Measurements from ENCODE around the gene RPS6KA3.

RPS6KA3 gene

GRCh38 chrX:20124964-20125363, 141.7 kb downstream of the RPS6KA3 start:
- Histone ChIP-seq H3K79me2 (ENCODE audit: insufficient read depth, low read length) (no peaks in the 10 kb centered on the region), H3K4me3 (ENCODE audit: low read depth in 1 of 2, low read length in 2 of 2) (no peak overlapping the region), H3K4me1 (ENCODE audit: insufficient read depth, low read length) (no peaks in the 10 kb centered on the region), H3K36me3 (ENCODE audit: insufficient read depth, low read length) (peaks cover 25% of the 10 kb centered on the region; the same call in 1 of the 2 replicates), H4K20me1 (ENCODE audit: insufficient read depth, low read length) (no peaks in the 10 kb centered on the region), H3K9me3 (ENCODE audit: insufficient read depth, low read length, severe bottlenecking) (no peaks in the 10 kb centered on the region), H3K9ac (ENCODE audit: low read depth, low read length) (no peak overlapping the region), H3K4me2 (ENCODE audit: insufficient read depth, low read length) (no peak overlapping the region), H3K27me3 (ENCODE audit: insufficient read depth, low read length, poor library complexity) (no peaks in the 10 kb centered on the region), H3K27ac (ENCODE audit: low read length) (no peak overlapping the region), H2AFZ (ENCODE audit: low read depth, low read length) (no peak overlapping the region)
- no peak for DNase-seq
- ATAC-seq (ENCODE audit: insufficient read depth, low read depth): no peak
- TF ChIP-seq CTCF (IDR thresholded peaks at IDR 0.05; ENCODE audit: borderline replicate concordance, extremely low read depth, low read length, poor library complexity, severe bottlenecking): no peak
- no peak for TF ChIP-seq EZH2 (IDR thresholded peaks at IDR 0.05; ENCODE audit: borderline replicate concordance, low read depth, low read length, severe bottlenecking)

GRCh38 chrX:20118065-20118824, 148.5 kb downstream of the RPS6KA3 start:
- Histone ChIP-seq H3K36me3 (ENCODE audit: insufficient read depth, low read length) (no peaks in the 10 kb centered on the region), H3K27ac (ENCODE audit: low read length) (no peak overlapping the region), H3K9ac (ENCODE audit: low read depth, low read length) (no peak overlapping the region), H4K20me1 (ENCODE audit: insufficient read depth, low read length) (no peaks in the 10 kb centered on the region), H3K4me2 (ENCODE audit: insufficient read depth, low read length) (no peak overlapping the region), H3K27me3 (ENCODE audit: insufficient read depth, low read length, poor library complexity) (no peaks in the 10 kb centered on the region), H2AFZ (ENCODE audit: low read depth, low read length) (no peak overlapping the region), H3K79me2 (ENCODE audit: insufficient read depth, low read length) (no peaks in the 10 kb centered on the region), H3K4me3 (ENCODE audit: low read depth in 1 of 2, low read length in 2 of 2) (no peak overlapping the region), H3K4me1 (ENCODE audit: insufficient read depth, low read length) (no peaks in the 10 kb centered on the region), H3K9me3 (ENCODE audit: insufficient read depth, low read length, severe bottlenecking) (no peaks in the 10 kb centered on the region)
- TF ChIP-seq CTCF (IDR thresholded peaks at IDR 0.05; ENCODE audit: borderline replicate concordance, extremely low read depth, low read length, poor library complexity, severe bottlenecking) (no peak), EZH2 (IDR thresholded peaks at IDR 0.05; ENCODE audit: borderline replicate concordance, low read depth, low read length, severe bottlenecking) (no peak)
- no peak for ATAC-seq (ENCODE audit: insufficient read depth, low read depth)
- no peak for DNase-seq

- Histone ChIP-seq H4K20me1 (ENCODE audit: insufficient read depth, low read length) (no peaks in the 10 kb centered on the region), H3K4me2 (ENCODE audit: insufficient read depth, low read length) (no peak within 1 kb of the TSS), H3K4me3 (ENCODE audit: low read depth in 1 of 2, low read length in 2 of 2) (no peak within 1 kb of the TSS), H3K27me3 (ENCODE audit: insufficient read depth, low read length, poor library complexity) (no peaks in the 10 kb centered on the region), H3K9ac (ENCODE audit: low read depth, low read length) (no peak within 1 kb of the TSS), H3K27ac (ENCODE audit: low read length) (no peak within 1 kb of the TSS), H3K36me3 (ENCODE audit: insufficient read depth, low read length) (no peaks in the 10 kb centered on the region), H3K4me1 (ENCODE audit: insufficient read depth, low read length) (no peaks in the 10 kb centered on the region), H2AFZ (ENCODE audit: low read depth, low read length) (no peak within 1 kb of the TSS), H3K9me3 (ENCODE audit: insufficient read depth, low read length, severe bottlenecking) (no peaks in the 10 kb centered on the region), H3K79me2 (ENCODE audit: insufficient read depth, low read length) (no peaks in the 10 kb centered on the region)
- ATAC-seq (ENCODE audit: insufficient read depth, low read depth): no peak
- DNase-seq: no peak
- TF ChIP-seq EZH2 (IDR thresholded peaks at IDR 0.05; ENCODE audit: borderline replicate concordance, low read depth, low read length, severe bottlenecking) (no peak), CTCF (IDR thresholded peaks at IDR 0.05; ENCODE audit: borderline replicate concordance, extremely low read depth, low read length, poor library complexity, severe bottlenecking) (no peak)
These were observed 150.0 kb downstream of the RPS6KA3 start, which contains the start of gene MAP7D2 for GRCh38 chrX:20116577-20117240. MAP7D2 (minus strand) TSS chrX:20116907; CDS start chrX:20116879, 28 bp downstream.
